GM23338 (cell line): ENCODE measurements around the gene TOM1L1. TPM values are rescaled to one million over a fixed set of nuclear protein-coding genes. Genes with fewer than 3 reads are reported as not detected.

Experiments
- ATAC-seq: fragments of 200-7000 bp; cut with Tn5 transposase; 3 replicates; pipeline ENCODE4 v1.9.1; 2020
- DNase-seq: peaks from one replicate; pipeline ENCODE4 v3.0.0-alpha.2; 2015; ENCODE audit warnings: low spot score
- H2AFZ ChIP-seq: fragments of 200-600 bp; sonication (generic); 2 replicates; pipeline ENCODE4 v1.8.0; 2016; ENCODE audit warnings: antibody characterized with exemption, mild to moderate bottlenecking, moderate library complexity
- H3F3A ChIP-seq: fragments of 200-600 bp; sonication (generic); replicated peaks from 2 replicates; pipeline ENCODE4 v1.8.0; 2017; ENCODE audit warnings: antibody characterized with exemption, mixed run types, low read depth
- H3K27ac ChIP-seq: fragments of 200-600 bp; sonication (generic); 2 replicates; pipeline ENCODE4 v1.6.1; 2016; ENCODE audit warnings: low read depth
- H3K27me3 ChIP-seq: fragments of 200-600 bp; sonication (generic); 2 replicates; pipeline ENCODE4 v1.8.0; 2016; ENCODE audit warnings: mild to moderate bottlenecking, mixed run types, moderate library complexity; ENCODE audit not compliant: insufficient read depth
- H3K36me3 ChIP-seq: fragments of 200-600 bp; sonication (generic); 2 replicates; pipeline ENCODE4 v1.8.0; 2016; ENCODE audit warnings: mild to moderate bottlenecking; ENCODE audit not compliant: insufficient read depth
- H3K4me1 ChIP-seq: fragments of 200-600 bp; sonication (generic); 2 replicates; pipeline ENCODE4 v1.8.0; 2016; ENCODE audit warnings: mild to moderate bottlenecking, moderate library complexity; ENCODE audit not compliant: insufficient read depth
- H3K4me2 ChIP-seq: fragments of 200-600 bp; sonication (generic); 2 replicates; pipeline ENCODE4 v1.7.1; 2017; ENCODE audit warnings: mixed run types
- H3K4me3 ChIP-seq: fragments of 200-600 bp; sonication (generic); 2 replicates; pipeline ENCODE4 v1.6.1; 2016; ENCODE audit warnings: mixed run types
- H3K79me2 ChIP-seq: fragments of 200-600 bp; sonication (generic); replicated peaks from 2 replicates; pipeline ENCODE4 v1.8.0; 2017; ENCODE audit warnings: mild to moderate bottlenecking; ENCODE audit not compliant: insufficient read depth
- H3K9me2 ChIP-seq: fragments of 200-600 bp; sonication (generic); 2 replicates; pipeline ENCODE4 v1.8.0; 2017; ENCODE audit not compliant: insufficient read depth
- H4K20me1 ChIP-seq: fragments of 200-600 bp; sonication (generic); replicated peaks from 2 replicates; pipeline ENCODE4 v1.8.0; 2017; ENCODE audit warnings: mild to moderate bottlenecking; ENCODE audit not compliant: insufficient read depth
- H3K27ac Mint-ChIP-seq: 2 replicates; pipeline ENCODE4 v1.8.0; 2020; ENCODE audit warnings: inconsistent platforms, mild to moderate bottlenecking, moderate library complexity, mixed read lengths
- H3K27me3 Mint-ChIP-seq: 3 replicates; pipeline ENCODE4 v1.8.0; 2022; ENCODE audit warnings: low read depth, mild to moderate bottlenecking, moderate library complexity, mixed read lengths, inconsistent platforms; ENCODE audit not compliant: insufficient read depth, poor library complexity
- H3K36me3 Mint-ChIP-seq: 3 replicates; pipeline ENCODE4 v1.8.0; 2021; ENCODE audit warnings: low read depth, mild to moderate bottlenecking, inconsistent platforms, moderate library complexity, mixed read lengths
- H3K4me1 Mint-ChIP-seq: 3 replicates; pipeline ENCODE4 v1.8.0; 2020; ENCODE audit warnings: mild to moderate bottlenecking, inconsistent platforms, mixed read lengths
- H3K4me3 Mint-ChIP-seq: 3 replicates; pipeline ENCODE4 v1.8.0; 2021; ENCODE audit warnings: moderate library complexity, mild to moderate bottlenecking, inconsistent platforms, mixed read lengths
- H3K9me3 Mint-ChIP-seq: 3 replicates; pipeline ENCODE4 v1.8.0; 2020; ENCODE audit warnings: moderate library complexity, mild to moderate bottlenecking, inconsistent platforms, mixed read lengths
- CREB1 ChIP-seq: fragments of 250-450 bp; sonication (Bioruptor Pico); IDR thresholded peaks from 2 replicates; pipeline ENCODE4 v1.5.0; 2020; ENCODE audit warnings: low read depth, mild to moderate bottlenecking, moderate library complexity
- CTCF ChIP-seq, 2 experiments: fragments of 200-600 bp in 1 of 2; sonication (generic) in 1 of 2; conservative IDR thresholded peaks; 2 replicates each; pipeline versions ENCODE4 v1.5.1 to v1.6.1; 2016 to 2017; ENCODE audit warnings: antibody characterized with exemption in 2 of 2, low read depth in 2 of 2, mild to moderate bottlenecking in 2 of 2, moderate library complexity in 1 of 2
- ETS1 ChIP-seq: IDR thresholded peaks from 2 replicates; pipeline ENCODE4 v1.6.1; 2016; ENCODE audit warnings: antibody characterized with exemption
- EZH2 ChIP-seq: fragments of 200-600 bp; sonication (generic); IDR thresholded peaks from one replicate; pipeline ENCODE4 v1.8.0; 2017; ENCODE audit warnings: antibody characterized with exemption, mild to moderate bottlenecking, low read depth; ENCODE audit not compliant: unreplicated experiment
- EZH2phosphoT487 ChIP-seq: fragments of 200-600 bp; sonication (generic); IDR thresholded peaks from one replicate; pipeline ENCODE4 v1.8.1; 2018; ENCODE audit warnings: antibody characterized with exemption; ENCODE audit not compliant: unreplicated experiment
- JUNB ChIP-seq: IDR thresholded peaks from one replicate; pipeline ENCODE4 v1.6.1; 2016; ENCODE audit warnings: antibody characterized with exemption; ENCODE audit not compliant: unreplicated experiment
- NANOG ChIP-seq: IDR thresholded peaks from 2 replicates; pipeline ENCODE4 v1.6.1; 2016; ENCODE audit warnings: antibody characterized with exemption, borderline replicate concordance
- POLR2AphosphoS5 ChIP-seq: IDR thresholded peaks from 2 replicates; pipeline ENCODE4 v1.6.1; 2016; ENCODE audit warnings: antibody characterized with exemption, low read depth
- STAT1 ChIP-seq: IDR thresholded peaks from one replicate; pipeline ENCODE4 v1.6.1; 2016; ENCODE audit warnings: antibody characterized with exemption; ENCODE audit not compliant: unreplicated experiment
- ZNF114 ChIP-seq: fragments of 250-450 bp; sonication (Bioruptor Pico); IDR thresholded peaks from 2 replicates; pipeline ENCODE4 v1.5.0; 2020; ENCODE audit warnings: mild to moderate bottlenecking, moderate library complexity
- ZNF331 ChIP-seq: fragments of 250-450 bp; sonication (Bioruptor Pico); IDR thresholded peaks from 2 replicates; pipeline ENCODE4 v1.5.0; 2020; ENCODE audit warnings: low read depth, mild to moderate bottlenecking, moderate library complexity
- polyA plus RNA-seq: library from polyadenylated mRNA; unstranded; fragments of >200 nt; fragmentation: Nextera tagmentation; extraction: Ambion mirVana; gene quantifications from 2 replicates; pipeline ENCODE4 v1.2.1, GENCODE V29; 2016
- total RNA-seq: library from RNA; depleted of rRNA; stranded (reverse); fragments of >200 nt; shearing (Covaris generic); gene quantifications from 2 replicates; pipeline ENCODE4 v1.2.3, GENCODE V29; 2014
- TF ChIP-seq, protein P1 (sequence below): IDR thresholded peaks from one replicate; pipeline ENCODE4 v1.6.1; 2018; ENCODE audit warnings: antibody characterized with exemption; ENCODE audit not compliant: unreplicated experiment
- TF ChIP-seq, protein P2 (sequence below): fragments of 250-450 bp; sonication (Bioruptor Pico); IDR thresholded peaks from 2 replicates; pipeline ENCODE4 v1.5.0; 2020; ENCODE audit warnings: mild to moderate bottlenecking, moderate library complexity

Gene TOM1L1
- total and polyA plus RNA-seq, 2 experiments from 2014 or later = 46.8 to 58.0 TPM

- Histone ChIP-seq H3K36me3 (peaks cover 22% of the 10 kb centered on the region; the same call in 1 of the 2 replicates), H3K4me1 (peaks cover 16% of the 10 kb centered on the region), H3K27me3 (no peaks in the 10 kb centered on the region), H3K9me2 (peaks cover 4% of the 10 kb centered on the region; the same call in 1 of the 2 replicates), H3K27ac (peak overlapping the region; percentile 88), H3F3A (peaks cover 5% of the 10 kb centered on the region), H2AFZ (peak overlapping the region; percentile 91), H4K20me1 (peaks cover 4% of the 10 kb centered on the region; the same call in 1 of the 2 replicates), H3K4me3 (no peak overlapping the region; the same call in 1 of the 2 replicates), H3K4me2 (no peak overlapping the region), H3K79me2 (no peaks in the 10 kb centered on the region)
- ATAC-seq (peak; percentile 10), DNase-seq (peak; percentile 6)
- Mint-ChIP-seq H3K36me3 (peaks cover 15% of the 10 kb centered on the region), H3K27ac (peak overlapping the region; percentile 98), H3K4me3 (no peak overlapping the region), H3K9me3 (peaks cover 5% of the 10 kb centered on the region; the same call in 2 of the 3 replicates), H3K27me3 (peaks cover 16% of the 10 kb centered on the region), H3K4me1 (peaks cover 26% of the 10 kb centered on the region)
- no peak for TF ChIP-seq NANOG
- TF ChIP-seq JUNB = no peak
- TF ChIP-seq CREB1 (CRISPR knock-in tag) = no peak
- no peak for TF ChIP-seq ETS1
- TF ChIP-seq, protein P1, sequence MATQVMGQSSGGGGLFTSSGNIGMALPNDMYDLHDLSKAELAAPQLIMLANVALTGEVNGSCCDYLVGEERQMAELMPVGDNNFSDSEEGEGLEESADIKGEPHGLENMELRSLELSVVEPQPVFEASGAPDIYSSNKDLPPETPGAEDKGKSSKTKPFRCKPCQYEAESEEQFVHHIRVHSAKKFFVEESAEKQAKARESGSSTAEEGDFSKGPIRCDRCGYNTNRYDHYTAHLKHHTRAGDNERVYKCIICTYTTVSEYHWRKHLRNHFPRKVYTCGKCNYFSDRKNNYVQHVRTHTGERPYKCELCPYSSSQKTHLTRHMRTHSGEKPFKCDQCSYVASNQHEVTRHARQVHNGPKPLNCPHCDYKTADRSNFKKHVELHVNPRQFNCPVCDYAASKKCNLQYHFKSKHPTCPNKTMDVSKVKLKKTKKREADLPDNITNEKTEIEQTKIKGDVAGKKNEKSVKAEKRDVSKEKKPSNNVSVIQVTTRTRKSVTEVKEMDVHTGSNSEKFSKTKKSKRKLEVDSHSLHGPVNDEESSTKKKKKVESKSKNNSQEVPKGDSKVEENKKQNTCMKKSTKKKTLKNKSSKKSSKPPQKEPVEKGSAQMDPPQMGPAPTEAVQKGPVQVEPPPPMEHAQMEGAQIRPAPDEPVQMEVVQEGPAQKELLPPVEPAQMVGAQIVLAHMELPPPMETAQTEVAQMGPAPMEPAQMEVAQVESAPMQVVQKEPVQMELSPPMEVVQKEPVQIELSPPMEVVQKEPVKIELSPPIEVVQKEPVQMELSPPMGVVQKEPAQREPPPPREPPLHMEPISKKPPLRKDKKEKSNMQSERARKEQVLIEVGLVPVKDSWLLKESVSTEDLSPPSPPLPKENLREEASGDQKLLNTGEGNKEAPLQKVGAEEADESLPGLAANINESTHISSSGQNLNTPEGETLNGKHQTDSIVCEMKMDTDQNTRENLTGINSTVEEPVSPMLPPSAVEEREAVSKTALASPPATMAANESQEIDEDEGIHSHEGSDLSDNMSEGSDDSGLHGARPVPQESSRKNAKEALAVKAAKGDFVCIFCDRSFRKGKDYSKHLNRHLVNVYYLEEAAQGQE = no peak
- TF ChIP-seq EZH2phosphoT487 = no peak
- no peak for TF ChIP-seq ZNF114
- TF ChIP-seq POLR2AphosphoS5 = no peak
- TF ChIP-seq, protein P2, sequence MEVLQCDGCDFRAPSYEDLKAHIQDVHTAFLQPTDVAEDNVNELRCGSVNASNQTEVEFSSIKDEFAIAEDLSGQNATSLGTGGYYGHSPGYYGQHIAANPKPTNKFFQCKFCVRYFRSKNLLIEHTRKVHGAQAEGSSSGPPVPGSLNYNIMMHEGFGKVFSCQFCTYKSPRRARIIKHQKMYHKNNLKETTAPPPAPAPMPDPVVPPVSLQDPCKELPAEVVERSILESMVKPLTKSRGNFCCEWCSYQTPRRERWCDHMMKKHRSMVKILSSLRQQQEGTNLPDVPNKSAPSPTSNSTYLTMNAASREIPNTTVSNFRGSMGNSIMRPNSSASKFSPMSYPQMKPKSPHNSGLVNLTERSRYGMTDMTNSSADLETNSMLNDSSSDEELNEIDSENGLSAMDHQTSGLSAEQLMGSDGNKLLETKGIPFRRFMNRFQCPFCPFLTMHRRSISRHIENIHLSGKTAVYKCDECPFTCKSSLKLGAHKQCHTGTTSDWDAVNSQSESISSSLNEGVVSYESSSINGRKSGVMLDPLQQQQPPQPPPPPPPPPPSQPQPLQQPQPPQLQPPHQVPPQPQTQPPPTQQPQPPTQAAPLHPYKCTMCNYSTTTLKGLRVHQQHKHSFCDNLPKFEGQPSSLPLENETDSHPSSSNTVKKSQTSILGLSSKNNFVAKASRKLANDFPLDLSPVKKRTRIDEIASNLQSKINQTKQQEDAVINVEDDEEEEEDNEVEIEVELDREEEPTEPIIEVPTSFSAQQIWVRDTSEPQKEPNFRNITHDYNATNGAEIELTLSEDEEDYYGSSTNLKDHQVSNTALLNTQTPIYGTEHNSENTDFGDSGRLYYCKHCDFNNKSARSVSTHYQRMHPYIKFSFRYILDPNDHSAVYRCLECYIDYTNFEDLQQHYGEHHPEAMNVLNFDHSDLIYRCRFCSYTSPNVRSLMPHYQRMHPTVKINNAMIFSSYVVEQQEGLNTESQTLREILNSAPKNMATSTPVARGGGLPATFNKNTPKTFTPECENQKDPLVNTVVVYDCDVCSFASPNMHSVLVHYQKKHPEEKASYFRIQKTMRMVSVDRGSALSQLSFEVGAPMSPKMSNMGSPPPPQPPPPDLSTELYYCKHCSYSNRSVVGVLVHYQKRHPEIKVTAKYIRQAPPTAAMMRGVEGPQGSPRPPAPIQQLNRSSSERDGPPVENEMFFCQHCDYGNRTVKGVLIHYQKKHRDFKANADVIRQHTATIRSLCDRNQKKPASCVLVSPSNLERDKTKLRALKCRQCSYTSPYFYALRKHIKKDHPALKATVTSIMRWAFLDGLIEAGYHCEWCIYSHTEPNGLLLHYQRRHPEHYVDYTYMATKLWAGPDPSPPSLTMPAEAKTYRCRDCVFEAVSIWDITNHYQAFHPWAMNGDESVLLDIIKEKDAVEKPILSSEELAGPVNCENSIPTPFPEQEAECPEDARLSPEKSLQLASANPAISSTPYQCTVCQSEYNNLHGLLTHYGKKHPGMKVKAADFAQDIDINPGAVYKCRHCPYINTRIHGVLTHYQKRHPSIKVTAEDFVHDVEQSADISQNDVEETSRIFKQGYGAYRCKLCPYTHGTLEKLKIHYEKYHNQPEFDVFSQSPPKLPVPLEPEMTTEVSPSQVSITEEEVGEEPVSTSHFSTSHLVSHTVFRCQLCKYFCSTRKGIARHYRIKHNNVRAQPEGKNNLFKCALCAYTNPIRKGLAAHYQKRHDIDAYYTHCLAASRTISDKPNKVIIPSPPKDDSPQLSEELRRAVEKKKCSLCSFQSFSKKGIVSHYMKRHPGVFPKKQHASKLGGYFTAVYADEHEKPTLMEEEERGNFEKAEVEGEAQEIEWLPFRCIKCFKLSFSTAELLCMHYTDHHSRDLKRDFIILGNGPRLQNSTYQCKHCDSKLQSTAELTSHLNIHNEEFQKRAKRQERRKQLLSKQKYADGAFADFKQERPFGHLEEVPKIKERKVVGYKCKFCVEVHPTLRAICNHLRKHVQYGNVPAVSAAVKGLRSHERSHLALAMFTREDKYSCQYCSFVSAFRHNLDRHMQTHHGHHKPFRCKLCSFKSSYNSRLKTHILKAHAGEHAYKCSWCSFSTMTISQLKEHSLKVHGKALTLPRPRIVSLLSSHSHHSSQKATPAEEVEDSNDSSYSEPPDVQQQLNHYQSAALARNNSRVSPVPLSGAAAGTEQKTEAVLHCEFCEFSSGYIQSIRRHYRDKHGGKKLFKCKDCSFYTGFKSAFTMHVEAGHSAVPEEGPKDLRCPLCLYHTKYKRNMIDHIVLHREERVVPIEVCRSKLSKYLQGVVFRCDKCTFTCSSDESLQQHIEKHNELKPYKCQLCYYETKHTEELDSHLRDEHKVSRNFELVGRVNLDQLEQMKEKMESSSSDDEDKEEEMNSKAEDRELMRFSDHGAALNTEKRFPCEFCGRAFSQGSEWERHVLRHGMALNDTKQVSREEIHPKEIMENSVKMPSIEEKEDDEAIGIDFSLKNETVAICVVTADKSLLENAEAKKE (CRISPR knock-in tag) = no peak
- no peak for TF ChIP-seq STAT1
- TF ChIP-seq CTCF (conservative IDR thresholded peaks at IDR 0.05; ENCODE audit: low read depth in 2 of 2) = no peak
- no peak for TF ChIP-seq EZH2
- TF ChIP-seq ZNF331 = no peak
These were observed 674 bp downstream of the TOM1L1 start for GRCh38 chr17:54901230-54901822.
